NCI-H226 (cell line): ENCODE measurements around the gene DAPK2.
"Not testable (repeated sequence)": the region's sequence is repeated elsewhere in the genome, so short reads cannot be mapped to it uniquely, and the experiment has no call there.

ENCODE experiments used
- DNase-seq: peaks from one replicate; pipeline ENCODE4 v3.0.0-alpha.2; 2015

DAPK2 gene

DNA sequence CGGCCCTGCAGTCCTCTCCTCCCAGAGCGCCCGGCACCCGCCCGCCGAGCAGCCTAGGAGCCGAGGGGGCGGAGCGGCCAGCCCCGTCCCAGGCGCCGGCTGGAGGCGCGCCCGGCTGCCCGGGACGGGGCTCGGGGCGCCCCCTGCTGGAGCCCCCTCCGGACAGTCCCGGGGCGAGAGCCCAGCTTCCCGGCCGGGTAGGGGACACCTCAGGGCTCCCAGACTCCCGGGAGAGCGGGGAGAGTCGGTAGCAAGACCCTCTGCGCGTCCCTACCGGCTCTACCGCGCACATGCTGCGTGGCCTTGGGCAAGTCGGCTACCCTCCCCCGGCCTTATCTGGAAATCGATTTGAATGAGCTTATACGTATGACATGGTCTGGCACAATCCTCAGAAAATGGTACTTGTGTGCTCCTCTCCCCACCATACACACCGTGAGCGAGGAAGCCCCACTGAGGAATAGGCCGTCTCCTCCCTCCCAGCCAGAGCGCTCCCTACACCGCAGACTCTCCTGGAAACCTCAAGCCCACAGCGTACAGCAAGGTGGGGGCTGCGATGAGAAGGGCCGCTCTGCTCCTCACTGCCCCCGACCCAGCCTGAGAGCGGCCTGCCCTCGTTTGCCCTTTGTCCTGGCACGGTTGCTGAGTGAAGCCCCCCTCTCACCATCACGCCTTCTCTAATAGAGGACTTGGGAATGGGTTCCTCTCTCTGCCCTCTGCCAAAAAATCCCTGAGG is at the start of gene DAPK2:
DAPK2 (minus strand) TSS at position 65 of the 733 bp plus-strand sequence. CDS start 6,224 bp downstream, outside the sequence.
- peak; percentile 74 for DNase-seq

DNA sequence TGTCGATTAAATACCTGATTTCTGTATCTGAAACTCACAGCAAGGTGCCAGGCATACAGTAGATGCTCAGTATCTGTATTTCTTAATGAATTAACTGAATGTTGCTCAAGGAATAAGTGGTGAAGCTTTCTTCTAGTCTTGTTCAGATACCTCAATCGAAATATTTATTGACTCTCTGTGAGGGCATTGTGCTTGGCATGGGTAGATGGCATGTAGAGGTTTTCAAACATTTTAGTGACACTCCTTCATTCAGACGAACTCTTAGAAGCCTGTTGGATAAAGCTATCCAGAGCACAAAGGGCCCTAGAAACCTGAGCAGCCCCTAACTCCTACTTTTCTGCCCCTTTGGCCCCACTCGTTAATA is 49.1 kb upstream of the DAPK2 start:
- DNase-seq = no peak

DNA sequence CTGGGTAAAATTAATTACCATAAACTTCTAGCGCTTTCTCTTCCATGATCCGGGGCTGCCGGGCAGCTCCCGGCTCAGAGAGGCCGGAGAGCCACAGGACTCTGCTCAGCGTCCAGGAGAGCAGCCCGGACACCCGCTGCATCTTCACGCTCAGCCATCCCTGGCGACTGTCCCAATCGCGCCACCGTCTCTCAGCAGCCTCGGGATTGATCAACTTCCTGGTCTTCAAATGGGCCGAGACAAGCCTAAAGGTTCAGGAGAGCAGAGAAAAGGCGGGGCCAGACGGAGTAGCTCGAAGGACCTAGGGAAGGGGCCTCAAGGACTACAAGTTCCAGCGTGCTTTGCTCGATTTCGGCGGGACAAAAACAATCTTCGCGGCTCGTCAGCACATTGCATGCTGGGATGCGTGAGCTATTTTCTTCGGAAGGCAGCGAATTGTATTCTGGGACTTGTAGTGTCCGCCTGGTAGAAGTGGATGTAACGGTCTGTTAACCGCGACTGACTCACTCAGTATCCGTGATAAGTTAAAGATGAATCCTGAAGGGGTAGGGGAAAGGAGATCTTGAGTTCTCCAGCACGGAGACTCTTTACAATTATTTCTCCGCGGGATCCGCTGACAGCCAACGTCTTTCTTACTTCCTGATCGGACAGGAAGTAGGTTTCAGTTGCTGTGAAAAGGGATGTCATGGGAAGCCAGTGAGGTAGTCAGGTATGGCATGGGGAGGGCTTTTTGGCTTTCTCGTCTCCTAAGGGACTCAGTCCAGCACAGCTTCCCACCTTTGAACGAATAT is 47.5 kb upstream of the DAPK2 start, which contains the start of gene CIAO2A:
CIAO2A (minus strand) TSS at position 212 of the 791 bp plus-strand sequence; CDS start at position 142, 70 bp downstream.
- DNase-seq = peak; percentile 100

DNA sequence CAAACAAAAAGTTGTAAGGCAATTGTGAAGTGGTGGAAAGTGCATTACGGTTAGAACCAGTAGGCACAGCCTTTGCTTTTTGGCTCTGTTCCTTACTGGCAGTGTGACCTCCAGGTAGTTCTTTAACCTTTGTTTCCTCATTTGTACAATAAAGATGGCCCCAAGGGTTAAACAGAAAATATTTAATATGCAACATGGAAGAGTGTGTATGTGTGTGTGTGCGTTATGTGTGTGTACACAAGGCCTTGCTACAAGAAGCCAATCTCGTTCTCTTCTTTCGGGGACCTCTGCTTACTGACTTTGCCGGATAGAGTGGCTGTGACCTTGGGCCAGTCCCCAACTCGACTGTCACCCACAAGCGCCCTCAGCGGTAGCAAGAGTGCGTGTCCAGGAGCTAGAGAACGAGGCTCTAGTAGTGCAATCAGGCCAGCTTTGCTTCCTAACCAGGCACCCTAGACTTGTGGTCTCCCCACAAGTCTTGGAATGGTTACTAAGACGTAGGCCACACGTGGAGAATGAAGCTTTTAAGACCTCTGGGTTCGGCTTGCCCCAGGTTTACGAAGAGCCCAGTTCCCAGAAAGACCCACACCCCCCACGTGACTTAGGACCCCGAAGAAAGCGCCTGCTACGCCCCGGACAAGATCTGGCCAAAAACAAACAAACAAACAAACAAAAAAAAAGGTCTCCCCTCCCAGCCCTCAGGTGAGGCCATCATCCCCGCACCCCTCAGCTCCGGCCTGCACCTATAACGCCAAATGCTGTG is 46.8 kb upstream of the DAPK2 start:
- DNase-seq = peak; percentile 33

GRCh38 chr15:64092075-64092820 is 46.0 kb upstream of the DAPK2 start:
- no peak for DNase-seq

DNA sequence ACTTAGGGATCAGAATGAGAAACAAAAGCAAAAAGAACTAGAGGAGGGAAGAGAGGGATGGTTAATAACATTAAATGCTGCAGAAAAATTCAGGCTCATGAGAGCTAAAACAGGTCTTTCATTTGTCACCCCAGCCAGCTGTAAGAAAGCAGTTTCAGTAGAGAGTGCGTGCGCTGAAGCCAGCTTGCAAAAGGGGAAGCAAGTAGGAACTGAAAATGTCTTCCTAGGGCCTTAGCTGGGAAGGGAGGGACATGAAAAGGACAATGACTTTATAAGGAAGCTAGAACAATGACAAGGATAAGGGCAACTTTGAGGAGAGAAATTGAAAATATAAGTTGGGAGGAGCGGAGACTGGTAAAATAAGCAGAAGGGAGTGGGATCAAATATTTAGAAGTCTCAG is 44.2 kb upstream of the DAPK2 start:
- no peak for DNase-seq

DNA sequence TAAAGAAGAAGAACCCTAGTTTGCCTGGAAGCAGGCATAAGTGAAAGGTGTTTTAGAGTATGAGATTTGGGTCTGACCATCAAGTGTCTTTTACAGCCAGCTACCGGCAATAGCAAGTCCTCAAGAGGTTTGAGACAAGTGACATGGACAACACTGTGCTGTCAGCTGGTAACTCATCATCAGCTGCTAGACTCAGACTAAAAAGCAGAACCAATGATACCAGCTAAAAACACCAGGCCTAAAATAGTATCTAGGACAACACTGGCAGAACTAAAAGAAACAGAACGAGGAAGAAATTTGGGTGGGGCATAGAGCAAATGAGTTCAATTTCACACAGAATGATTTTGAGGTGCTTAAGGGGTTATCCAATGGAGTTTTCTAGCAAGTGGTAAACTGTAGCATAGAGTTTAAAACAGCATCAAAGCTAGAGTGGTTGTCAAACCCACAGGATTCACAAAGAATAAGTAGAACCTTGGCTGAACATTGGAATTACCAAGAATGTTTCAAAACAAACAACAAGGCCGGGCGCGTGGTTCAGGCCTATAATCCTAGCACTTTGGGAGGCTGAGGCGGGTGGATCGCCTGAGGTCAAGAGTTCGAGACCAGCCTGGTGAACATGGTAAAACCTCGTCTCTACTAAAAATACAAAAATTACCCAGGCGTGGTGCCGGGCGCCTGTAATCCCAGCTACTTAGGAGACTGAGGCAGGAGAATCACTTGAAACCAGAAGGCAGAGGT is 43.4 kb upstream of the DAPK2 start:
- DNase-seq = no peak

GRCh38 chr15:64082757-64083156 is 36.5 kb upstream of the DAPK2 start:
- DNase-seq = no peak

- not testable (repeated sequence) for DNase-seq
Observed at GRCh38 chr15:64073496-64073895, 27.2 kb upstream of the DAPK2 start.

- no peak for DNase-seq
Observed at GRCh38 chr15:64072812-64073211, 26.5 kb upstream of the DAPK2 start.

- no peak for DNase-seq
Observed at GRCh38 chr15:64071931-64072765, 25.9 kb upstream of the DAPK2 start.

GRCh38 chr15:64070965-64071851 is 24.9 kb upstream of the DAPK2 start:
- peak; percentile 76 for DNase-seq

DNA sequence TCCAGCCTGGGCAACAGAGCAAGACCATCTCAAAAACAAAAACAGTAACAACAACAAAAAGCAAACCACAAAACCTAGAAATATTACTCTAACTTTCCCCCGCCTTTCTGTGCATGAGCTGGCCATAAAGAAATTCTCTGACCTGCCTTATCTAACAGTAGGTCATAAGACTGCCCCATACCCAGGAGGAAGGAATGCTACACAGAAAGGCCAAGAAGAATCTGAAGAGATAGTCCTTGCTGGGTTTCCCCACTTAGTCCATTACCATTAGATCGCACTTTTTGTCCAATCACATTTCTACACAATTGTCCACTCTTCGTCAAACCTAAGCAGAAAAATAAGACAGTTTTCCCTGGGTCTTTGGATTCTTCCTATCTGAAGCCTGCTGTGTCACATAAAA is 23.8 kb upstream of the DAPK2 start:
- peak; percentile 72 for DNase-seq

- no peak for DNase-seq
Observed at GRCh38 chr15:64068133-64068532, 21.8 kb upstream of the DAPK2 start.

DNA sequence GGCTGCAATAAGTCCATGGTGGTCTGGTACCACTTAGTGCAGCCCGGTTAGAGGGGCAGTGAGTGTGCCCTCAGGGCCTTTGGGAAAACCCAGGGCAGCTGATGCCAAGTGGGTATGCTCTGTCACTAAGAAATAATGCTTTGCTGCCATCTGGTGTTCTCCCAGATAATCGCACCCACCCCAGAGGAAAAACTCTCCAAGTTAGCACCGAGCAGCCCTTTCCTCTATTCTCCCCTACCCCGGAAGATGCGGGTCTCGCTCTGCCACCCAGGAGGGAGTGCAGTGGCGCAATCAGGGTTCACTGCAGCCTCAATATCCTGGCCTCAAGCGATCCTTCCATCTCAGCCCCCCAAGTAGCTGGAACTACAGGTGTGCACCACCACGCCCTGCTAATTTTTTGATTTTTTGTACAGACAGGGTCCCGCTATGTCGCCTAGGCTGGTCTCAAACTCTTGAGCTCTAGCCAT is 21.3 kb upstream of the DAPK2 start:
- peak; percentile 70 for DNase-seq

DNA sequence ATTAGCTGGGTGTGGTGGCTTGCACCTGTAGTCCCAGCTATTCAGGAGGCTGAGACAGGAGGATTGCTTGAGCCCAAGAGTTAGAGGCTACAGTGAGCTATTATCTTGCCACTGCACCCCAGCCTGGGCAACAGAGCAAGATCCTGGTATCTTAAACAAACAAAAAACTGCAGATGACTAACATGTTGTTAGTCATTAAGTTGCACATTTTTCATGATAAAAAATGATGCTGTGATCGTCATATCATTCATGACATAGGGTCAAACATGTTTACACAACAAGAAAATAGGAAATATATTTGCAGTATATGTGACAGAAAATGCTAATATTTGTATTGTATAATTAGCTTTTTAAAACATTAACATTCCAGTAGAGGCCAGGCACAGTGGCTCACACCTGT is 20.2 kb upstream of the DAPK2 start:
- no peak for DNase-seq

GRCh38 chr15:64060716-64061115 is 14.4 kb upstream of the DAPK2 start:
- no peak for DNase-seq

DNA sequence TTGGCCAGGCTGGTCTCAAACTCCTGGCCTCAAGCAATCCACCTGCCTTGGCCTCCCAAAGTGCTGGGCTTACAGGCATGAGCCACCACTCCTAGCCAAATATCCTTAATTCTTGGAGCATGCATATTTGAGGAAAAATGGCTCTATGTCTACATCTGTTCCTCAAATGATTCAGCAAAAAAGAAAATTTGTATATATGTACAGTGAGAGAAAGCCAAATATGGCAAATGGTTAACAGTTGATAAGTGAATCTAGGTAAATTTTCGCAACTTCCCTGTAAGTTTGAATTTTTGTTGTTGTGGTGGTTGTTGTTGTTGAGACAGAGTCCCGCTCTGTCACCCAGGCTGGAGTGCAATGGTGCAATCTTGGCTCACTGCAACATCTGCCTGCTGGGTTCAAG is 12.8 kb upstream of the DAPK2 start:
- not testable (repeated sequence) for DNase-seq

GRCh38 chr15:64058279-64058678 is 12.0 kb upstream of the DAPK2 start:
- DNase-seq = peak; percentile 68

DNA sequence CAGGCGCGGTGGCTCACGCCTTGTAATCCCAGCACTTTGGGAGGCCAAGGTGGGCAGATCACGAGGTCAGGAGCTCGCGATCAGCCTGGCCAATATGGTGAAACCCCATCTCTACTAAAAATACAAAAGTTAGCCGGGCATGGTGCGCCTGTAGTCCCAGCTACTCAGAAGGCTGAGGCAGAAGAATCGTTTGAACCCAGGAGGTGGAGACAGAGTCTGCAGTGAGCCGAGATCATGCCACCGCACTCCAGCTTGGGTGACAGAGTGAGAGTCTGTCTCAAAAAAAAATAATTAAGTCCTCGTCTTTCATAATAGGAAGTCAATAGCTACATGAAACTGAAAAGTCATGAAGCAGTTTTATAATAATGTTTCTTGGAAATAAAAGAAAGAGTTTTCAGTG is 7.4 kb upstream of the DAPK2 start:
- not testable (repeated sequence) for DNase-seq
